Vagina (tissue), 2 donors: Measurements from ENCODE around the gene ATRN.

Experiments used
- CTCF ChIP-seq, 3 experiments: fragments of 450-650 bp in 2 of 3; fragments of 200-600 bp in 1 of 3; sonication (generic) in 1 of 3; IDR thresholded peaks; one replicate each; pipeline ENCODE4 v1.5.1; 2017 to 2019; ENCODE audit warnings: antibody characterized with exemption in 3 of 3, mild to moderate bottlenecking in 2 of 3, moderate library complexity in 2 of 3
- POLR2AphosphoS5 ChIP-seq, 2 donors: sonication (generic); formaldehyde crosslinking; IDR thresholded peaks; one replicate each; pipeline ENCODE4 v1.9.0; 2017; ENCODE audit warnings: antibody characterized with exemption in 2 of 2, mild to moderate bottlenecking in 2 of 2, low read depth in 1 of 2; ENCODE audit not compliant: insufficient read depth in 1 of 2

- no peak for TF ChIP-seq CTCF (IDR thresholded peaks at IDR 0.05)
- TF ChIP-seq POLR2AphosphoS5 (IDR thresholded peaks at IDR 0.05; ENCODE audit: insufficient read depth in 1 of 2, low read depth in 1 of 2): no peak
Observed at GRCh38 chr20:3590164-3590563, 119.3 kb downstream of the ATRN start.
